Neural progenitor cell (in vitro differentiated cells): ENCODE results near the gene CKS2. TPM values are rescaled to one million over a fixed set of nuclear protein-coding genes. Genes with fewer than 3 reads are reported as not detected.

Source experiments
- DNase-seq: peaks from one replicate; pipeline ENCODE4 v3.0.0-alpha.2; 2016; ENCODE audit warnings: low spot score
- H2AFZ ChIP-seq: fragments of 200-600 bp; sonication (generic); replicated peaks from 2 replicates; pipeline ENCODE4 v1.6.1; 2016; ENCODE audit warnings: antibody characterized with exemption
- H3F3A ChIP-seq: fragments of 200-600 bp; sonication (generic); 2 replicates; pipeline ENCODE4 v1.6.1; 2016; ENCODE audit warnings: antibody characterized with exemption, low read depth
- H3K27ac ChIP-seq: fragments of 200-600 bp; sonication (generic); 2 replicates; pipeline ENCODE4 v1.5.1; 2016; ENCODE audit warnings: mild to moderate bottlenecking
- H3K27me3 ChIP-seq: fragments of 200-600 bp; sonication (generic); 2 replicates; pipeline ENCODE4 v1.6.1; 2016; ENCODE audit warnings: mild to moderate bottlenecking, moderate library complexity
- H3K36me3 ChIP-seq: fragments of 200-600 bp; sonication (generic); 2 replicates; pipeline ENCODE4 v1.5.1; 2016
- H3K4me1 ChIP-seq: fragments of 200-600 bp; sonication (generic); 2 replicates; pipeline ENCODE4 v1.6.1; 2016; ENCODE audit warnings: mixed run types
- H3K4me2 ChIP-seq: fragments of 200-600 bp; sonication (generic); 2 replicates; pipeline ENCODE4 v1.6.1; 2016
- H3K4me3 ChIP-seq: fragments of 200-600 bp; sonication (generic); 2 replicates; pipeline ENCODE4 v1.5.1; 2016
- H3K79me2 ChIP-seq: fragments of 200-600 bp; sonication (generic); 2 replicates; pipeline ENCODE4 v1.6.1; 2016; ENCODE audit warnings: low read depth
- H3K9ac ChIP-seq: fragments of 200-600 bp; sonication (generic); 2 replicates; pipeline ENCODE4 v1.6.1; 2016
- H3K9me3 ChIP-seq: fragments of 200-600 bp; sonication (generic); 2 replicates; pipeline ENCODE4 v1.5.1; 2016; ENCODE audit warnings: low read depth
- H4K20me1 ChIP-seq: fragments of 200-600 bp; sonication (generic); 2 replicates; pipeline ENCODE4 v1.6.1; 2016; ENCODE audit warnings: low read depth
- H3K27ac Mint-ChIP-seq: 3 replicates; pipeline ENCODE4 v1.8.0; 2021; ENCODE audit warnings: mixed read lengths
- H3K27me3 Mint-ChIP-seq: 2 replicates; pipeline ENCODE4 v1.8.0; 2022; ENCODE audit warnings: low read depth, mild to moderate bottlenecking, inconsistent platforms, moderate library complexity, mixed read lengths; ENCODE audit not compliant: insufficient read depth
- H3K36me3 Mint-ChIP-seq: 3 replicates; pipeline ENCODE4 v1.8.0; 2021; ENCODE audit warnings: mixed read lengths
- H3K4me1 Mint-ChIP-seq: 3 replicates; pipeline ENCODE4 v1.8.0; 2021; ENCODE audit warnings: mixed read lengths
- H3K4me3 Mint-ChIP-seq: 3 replicates; pipeline ENCODE4 v1.8.0; 2021; ENCODE audit warnings: mild to moderate bottlenecking, moderate library complexity, mixed read lengths
- H3K9me3 Mint-ChIP-seq: 3 replicates; pipeline ENCODE4 v1.8.0; 2020; ENCODE audit warnings: mixed read lengths
- CTCF ChIP-seq: fragments of 200-600 bp; sonication (generic); IDR thresholded peaks from 2 replicates; pipeline ENCODE4 v1.5.1; 2017; ENCODE audit warnings: antibody characterized with exemption, mild to moderate bottlenecking
- EZH2 ChIP-seq: fragments of 200-600 bp; sonication (generic); IDR thresholded peaks from 2 replicates; pipeline ENCODE4 v1.6.1; 2017; ENCODE audit warnings: antibody characterized with exemption, mild to moderate bottlenecking, moderate library complexity
- EZH2phosphoT487 ChIP-seq: fragments of 200-600 bp; sonication (generic); IDR thresholded peaks from 2 replicates; pipeline ENCODE4 v1.6.1; 2017; ENCODE audit warnings: antibody characterized with exemption
- total RNA-seq: library from RNA; depleted of rRNA; stranded (reverse); fragments of >200 nt; gene quantifications from 2 replicates; pipeline ENCODE4 v1.2.3, GENCODE V29; 2015; ENCODE audit warnings: low replicate concordance

CKS2 gene
- total RNA-seq, 1 donor from 2014 or later: 741 TPM

GRCh38 chr9:89277043-89277442 lies 34.0 kb upstream of the CKS2 start:
- peaks cover 13% of the 10 kb centered on the region for H3K36me3 ChIP-seq
- no peaks in the 10 kb centered on the region for H3K4me1 ChIP-seq
- peaks cover 24% of the 10 kb centered on the region for H3K36me3 Mint-ChIP-seq
- H4K20me1 ChIP-seq: no peaks in the 10 kb centered on the region
- H2AFZ ChIP-seq: no peak overlapping the region
- H3K4me2 ChIP-seq: no peak overlapping the region
- no peak overlapping the region for H3K4me3 Mint-ChIP-seq
- DNase-seq: no peak
- H3F3A ChIP-seq: no peaks in the 10 kb centered on the region
- H3K27ac Mint-ChIP-seq: no peak overlapping the region
- H3K27me3 Mint-ChIP-seq: peaks cover 3% of the 10 kb centered on the region
- H3K27me3 ChIP-seq: no peaks in the 10 kb centered on the region
- H3K9me3 Mint-ChIP-seq: peaks cover 44% of the 10 kb centered on the region
- H3K9me3 ChIP-seq: peaks cover 23% of the 10 kb centered on the region
- TF ChIP-seq EZH2: no peak
- no peak for TF ChIP-seq EZH2phosphoT487
- no peak for TF ChIP-seq CTCF
- no peaks in the 10 kb centered on the region for H3K79me2 ChIP-seq
- H3K4me1 Mint-ChIP-seq: peaks cover 4% of the 10 kb centered on the region
- H3K4me3 ChIP-seq: no peak overlapping the region
- no peak overlapping the region for H3K27ac ChIP-seq
- no peak overlapping the region for H3K9ac ChIP-seq

GRCh38 chr9:89277454-89277853 lies 33.5 kb upstream of the CKS2 start:
- no peaks in the 10 kb centered on the region for H3K27me3 ChIP-seq
- no peak overlapping the region for H2AFZ ChIP-seq
- no peak overlapping the region for H3K9ac ChIP-seq
- H3K79me2 ChIP-seq: no peaks in the 10 kb centered on the region
- DNase-seq: no peak
- no peak overlapping the region for H3K4me2 ChIP-seq
- H3K9me3 ChIP-seq: peaks cover 22% of the 10 kb centered on the region
- H4K20me1 ChIP-seq: no peaks in the 10 kb centered on the region
- H3K9me3 Mint-ChIP-seq: peaks cover 42% of the 10 kb centered on the region
- no peak overlapping the region for H3K27ac ChIP-seq
- peaks cover 3% of the 10 kb centered on the region for H3K27me3 Mint-ChIP-seq
- no peaks in the 10 kb centered on the region for H3K4me1 ChIP-seq
- no peak overlapping the region for H3K4me3 ChIP-seq
- no peaks in the 10 kb centered on the region for H3F3A ChIP-seq
- TF ChIP-seq EZH2phosphoT487: no peak
- no peak for TF ChIP-seq CTCF
- no peak for TF ChIP-seq EZH2
- peaks cover 13% of the 10 kb centered on the region for H3K36me3 ChIP-seq
- peaks cover 4% of the 10 kb centered on the region for H3K4me1 Mint-ChIP-seq
- no peak overlapping the region for H3K27ac Mint-ChIP-seq
- H3K36me3 Mint-ChIP-seq: peaks cover 23% of the 10 kb centered on the region
- no peak overlapping the region for H3K4me3 Mint-ChIP-seq

GRCh38 chr9:89278551-89278950 lies 32.4 kb upstream of the CKS2 start:
- H3K36me3 Mint-ChIP-seq: peaks cover 20% of the 10 kb centered on the region
- Histone ChIP-seq H3K36me3 (peaks cover 4% of the 10 kb centered on the region), H3K27ac (no peak overlapping the region), H3K9ac (no peak overlapping the region), H3K4me3 (no peak overlapping the region), H3F3A (no peaks in the 10 kb centered on the region), H3K79me2 (no peaks in the 10 kb centered on the region), H3K27me3 (no peaks in the 10 kb centered on the region), H2AFZ (no peak overlapping the region), H3K4me1 (no peaks in the 10 kb centered on the region), H4K20me1 (no peaks in the 10 kb centered on the region), H3K9me3 (peaks cover 11% of the 10 kb centered on the region), H3K4me2 (no peak overlapping the region)
- peaks cover 4% of the 10 kb centered on the region for H3K4me1 Mint-ChIP-seq
- no peak for DNase-seq
- no peak overlapping the region for H3K27ac Mint-ChIP-seq
- H3K4me3 Mint-ChIP-seq: no peak overlapping the region
- H3K27me3 Mint-ChIP-seq: peaks cover 2% of the 10 kb centered on the region
- no peak for TF ChIP-seq CTCF
- no peak for TF ChIP-seq EZH2
- no peak for TF ChIP-seq EZH2phosphoT487
- peaks cover 32% of the 10 kb centered on the region for H3K9me3 Mint-ChIP-seq
